Measurements from ENCODE around the gene COA1. TPM values are rescaled to one million over a fixed set of nuclear protein-coding genes. Genes with fewer than 3 reads are reported as not detected.

COA1 gene
- polyA plus RNA-seq, 1 donor from 2014 or later = 157 TPM

DNA sequence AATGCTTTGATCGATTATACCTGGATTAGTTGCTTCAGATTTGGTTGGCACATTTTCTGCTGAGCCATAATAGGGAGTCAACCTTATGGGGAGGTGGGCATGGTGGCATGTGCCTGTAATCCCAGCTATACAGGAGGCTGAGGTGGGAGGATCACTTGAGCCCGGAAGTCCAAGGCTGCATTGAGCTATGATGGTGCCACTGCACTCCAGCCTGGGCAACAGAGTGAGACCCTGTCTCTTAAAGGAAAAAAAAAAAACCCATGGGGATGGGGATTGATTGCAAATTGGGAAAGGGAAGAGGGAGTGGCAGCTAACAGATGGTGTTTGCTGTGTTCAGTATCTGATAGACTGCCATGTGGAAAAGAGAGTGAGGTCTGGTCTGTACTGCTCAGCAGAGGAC is 135.3 kb downstream of the COA1 start:
- H3K4me3 ChIP-seq (ENCODE audit: low read length) = no peak overlapping the region
- H3K27me3 ChIP-seq (ENCODE audit: insufficient read depth, low read depth, low read length) = no peaks in the 10 kb centered on the region
- no peak overlapping the region for H3K27ac ChIP-seq (ENCODE audit: low read length)
- no peak overlapping the region for H3K9ac ChIP-seq (ENCODE audit: low read length)
- H4K20me1 ChIP-seq (ENCODE audit: insufficient read depth) = no peaks in the 10 kb centered on the region
- H3K79me2 ChIP-seq (replicated peaks; ENCODE audit: insufficient read depth, low read length) = peaks cover 11% of the 10 kb centered on the region
- no peak overlapping the region for H3K4me2 ChIP-seq (ENCODE audit: low read length)
- TF ChIP-seq RAD21 (conservative IDR thresholded peaks at IDR 0.05) = no peak
- no peak for TF ChIP-seq POLR2AphosphoS5 (IDR thresholded peaks at IDR 0.05)
- TF ChIP-seq, protein P1, sequence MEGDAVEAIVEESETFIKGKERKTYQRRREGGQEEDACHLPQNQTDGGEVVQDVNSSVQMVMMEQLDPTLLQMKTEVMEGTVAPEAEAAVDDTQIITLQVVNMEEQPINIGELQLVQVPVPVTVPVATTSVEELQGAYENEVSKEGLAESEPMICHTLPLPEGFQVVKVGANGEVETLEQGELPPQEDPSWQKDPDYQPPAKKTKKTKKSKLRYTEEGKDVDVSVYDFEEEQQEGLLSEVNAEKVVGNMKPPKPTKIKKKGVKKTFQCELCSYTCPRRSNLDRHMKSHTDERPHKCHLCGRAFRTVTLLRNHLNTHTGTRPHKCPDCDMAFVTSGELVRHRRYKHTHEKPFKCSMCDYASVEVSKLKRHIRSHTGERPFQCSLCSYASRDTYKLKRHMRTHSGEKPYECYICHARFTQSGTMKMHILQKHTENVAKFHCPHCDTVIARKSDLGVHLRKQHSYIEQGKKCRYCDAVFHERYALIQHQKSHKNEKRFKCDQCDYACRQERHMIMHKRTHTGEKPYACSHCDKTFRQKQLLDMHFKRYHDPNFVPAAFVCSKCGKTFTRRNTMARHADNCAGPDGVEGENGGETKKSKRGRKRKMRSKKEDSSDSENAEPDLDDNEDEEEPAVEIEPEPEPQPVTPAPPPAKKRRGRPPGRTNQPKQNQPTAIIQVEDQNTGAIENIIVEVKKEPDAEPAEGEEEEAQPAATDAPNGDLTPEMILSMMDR (IDR thresholded peaks at IDR 0.05; ENCODE audit: poor library complexity, severe bottlenecking) = no peak
- no peak for TF ChIP-seq TAF1 (IDR thresholded peaks at IDR 0.05; ENCODE audit: low read depth)
- no peak for TF ChIP-seq EP300 (conservative IDR thresholded peaks at IDR 0.05; ENCODE audit: poor library complexity, severe bottlenecking)
- H2AFZ ChIP-seq (ENCODE audit: low read depth, low read length) = no peak overlapping the region
- H3F3A ChIP-seq (ENCODE audit: insufficient read depth, low read length, poor library complexity, severe bottlenecking) = no peaks in the 10 kb centered on the region
- no peaks in the 10 kb centered on the region for H3K9me3 ChIP-seq (ENCODE audit: low read length)
- H3K36me3 ChIP-seq (ENCODE audit: insufficient read depth, low read length) = no peaks in the 10 kb centered on the region
- H3K9me2 ChIP-seq (ENCODE audit: insufficient read depth, low read length) = no peaks in the 10 kb centered on the region

DNA sequence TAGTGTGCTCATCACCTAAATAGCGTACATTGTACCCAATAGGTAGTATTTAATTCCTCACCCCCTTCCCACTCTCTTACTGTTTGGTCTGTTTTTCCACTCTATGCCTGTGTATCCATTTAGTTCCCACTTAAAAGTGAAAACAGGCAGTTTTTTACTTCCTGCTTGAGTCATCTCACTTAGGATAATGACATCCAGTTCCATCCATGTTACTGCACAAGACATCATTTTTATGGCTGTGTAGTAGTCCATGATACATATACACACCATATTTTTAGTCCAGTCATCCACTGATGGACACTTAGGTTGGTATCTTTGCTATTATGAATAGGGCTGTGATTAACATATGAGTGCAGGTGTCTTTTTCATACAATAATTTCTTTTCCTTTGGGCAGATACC is 136.3 kb downstream of the COA1 start:
- Histone ChIP-seq H3K9ac (ENCODE audit: low read length) (no peak overlapping the region), H2AFZ (ENCODE audit: low read depth, low read length) (no peak overlapping the region), H3K4me2 (ENCODE audit: low read length) (no peak overlapping the region), H3K27ac (ENCODE audit: low read length) (no peak overlapping the region), H3F3A (ENCODE audit: insufficient read depth, low read length, poor library complexity, severe bottlenecking) (no peaks in the 10 kb centered on the region), H4K20me1 (ENCODE audit: insufficient read depth) (no peaks in the 10 kb centered on the region), H3K79me2 (replicated peaks; ENCODE audit: insufficient read depth, low read length) (peaks cover 16% of the 10 kb centered on the region), H3K4me3 (ENCODE audit: low read length) (no peak overlapping the region), H3K27me3 (ENCODE audit: insufficient read depth, low read depth, low read length) (no peaks in the 10 kb centered on the region), H3K36me3 (ENCODE audit: insufficient read depth, low read length) (no peaks in the 10 kb centered on the region), H3K9me3 (ENCODE audit: low read length) (no peaks in the 10 kb centered on the region), H3K9me2 (ENCODE audit: insufficient read depth, low read length) (no peaks in the 10 kb centered on the region)
- TF ChIP-seq SMC3 (conservative IDR thresholded peaks at IDR 0.05; ENCODE audit: poor library complexity) (no peak), RAD21 (conservative IDR thresholded peaks at IDR 0.05) (no peak), POLR2AphosphoS5 (IDR thresholded peaks at IDR 0.05) (no peak), MXI1 (conservative IDR thresholded peaks at IDR 0.05; ENCODE audit: poor library complexity, severe bottlenecking) (no peak), EP300 (conservative IDR thresholded peaks at IDR 0.05; ENCODE audit: poor library complexity, severe bottlenecking) (no peak), EZH2 (IDR thresholded peaks at IDR 0.05; ENCODE audit: borderline replicate concordance, insufficient read depth, low read length, poor library complexity, severe bottlenecking) (no peak), TAF1 (IDR thresholded peaks at IDR 0.05; ENCODE audit: low read depth) (no peak)
- TF ChIP-seq, protein P1 (IDR thresholded peaks at IDR 0.05; ENCODE audit: poor library complexity, severe bottlenecking) = no peak
- TF ChIP-seq, protein P2, sequence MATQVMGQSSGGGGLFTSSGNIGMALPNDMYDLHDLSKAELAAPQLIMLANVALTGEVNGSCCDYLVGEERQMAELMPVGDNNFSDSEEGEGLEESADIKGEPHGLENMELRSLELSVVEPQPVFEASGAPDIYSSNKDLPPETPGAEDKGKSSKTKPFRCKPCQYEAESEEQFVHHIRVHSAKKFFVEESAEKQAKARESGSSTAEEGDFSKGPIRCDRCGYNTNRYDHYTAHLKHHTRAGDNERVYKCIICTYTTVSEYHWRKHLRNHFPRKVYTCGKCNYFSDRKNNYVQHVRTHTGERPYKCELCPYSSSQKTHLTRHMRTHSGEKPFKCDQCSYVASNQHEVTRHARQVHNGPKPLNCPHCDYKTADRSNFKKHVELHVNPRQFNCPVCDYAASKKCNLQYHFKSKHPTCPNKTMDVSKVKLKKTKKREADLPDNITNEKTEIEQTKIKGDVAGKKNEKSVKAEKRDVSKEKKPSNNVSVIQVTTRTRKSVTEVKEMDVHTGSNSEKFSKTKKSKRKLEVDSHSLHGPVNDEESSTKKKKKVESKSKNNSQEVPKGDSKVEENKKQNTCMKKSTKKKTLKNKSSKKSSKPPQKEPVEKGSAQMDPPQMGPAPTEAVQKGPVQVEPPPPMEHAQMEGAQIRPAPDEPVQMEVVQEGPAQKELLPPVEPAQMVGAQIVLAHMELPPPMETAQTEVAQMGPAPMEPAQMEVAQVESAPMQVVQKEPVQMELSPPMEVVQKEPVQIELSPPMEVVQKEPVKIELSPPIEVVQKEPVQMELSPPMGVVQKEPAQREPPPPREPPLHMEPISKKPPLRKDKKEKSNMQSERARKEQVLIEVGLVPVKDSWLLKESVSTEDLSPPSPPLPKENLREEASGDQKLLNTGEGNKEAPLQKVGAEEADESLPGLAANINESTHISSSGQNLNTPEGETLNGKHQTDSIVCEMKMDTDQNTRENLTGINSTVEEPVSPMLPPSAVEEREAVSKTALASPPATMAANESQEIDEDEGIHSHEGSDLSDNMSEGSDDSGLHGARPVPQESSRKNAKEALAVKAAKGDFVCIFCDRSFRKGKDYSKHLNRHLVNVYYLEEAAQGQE (IDR thresholded peaks at IDR 0.05; ENCODE audit: borderline replicate concordance) = no peak

All from neural cell (in vitro differentiated cells).